Left lung (tissue), 10 donors: ENCODE results near the gene CHIC2. TPM values are rescaled to one million over a fixed set of nuclear protein-coding genes. Genes with fewer than 3 reads are reported as not detected.

Experiments
- ATAC-seq: fragments of 200-7000 bp; cut with Tn5 transposase; one replicate; pipeline ENCODE4 v1.9.1; 2020; ENCODE audit warnings: moderate library complexity
- DNase-seq, 4 donors: peaks; one replicate each; pipeline ENCODE4 v3.0.0-alpha.2; 2013 to 2020
- H3K27ac ChIP-seq, 2 donors: fragments of 200-600 bp; sonication (generic) in 1 of 2; one replicate each; pipeline versions ENCODE4 v1.5.0 to v1.8.0; 2020 to 2021
- H3K27me3 ChIP-seq, 2 donors: fragments of 200-600 bp; sonication (generic) in 1 of 2; one replicate each; pipeline versions ENCODE4 v1.5.0 to v1.8.0; 2020 to 2021
- H3K36me3 ChIP-seq, 2 donors: fragments of 200-600 bp; sonication (generic) in 1 of 2; one replicate each; pipeline versions ENCODE4 v1.5.0 to v1.8.0; 2020 to 2021
- H3K4me1 ChIP-seq, 2 donors: fragments of 200-600 bp; one replicate each; pipeline ENCODE4 v1.8.0; 2021
- H3K4me3 ChIP-seq, 2 donors: fragments of 200-600 bp; sonication (generic) in 1 of 2; one replicate each; pipeline versions ENCODE4 v1.5.0 to v1.8.0; 2020 to 2021; ENCODE audit warnings: mild to moderate bottlenecking in 1 of 2
- H3K9me3 ChIP-seq, 2 donors: fragments of 200-600 bp; sonication (generic) in 1 of 2; one replicate each; pipeline versions ENCODE4 v1.5.0 to v1.8.0; 2020 to 2021
- CTCF ChIP-seq, 2 donors: fragments of 200-600 bp; sonication (generic) in 1 of 2; IDR thresholded peaks; one replicate each; pipeline versions ENCODE4 v1.5.0 to v1.8.0; 2021; ENCODE audit warnings: antibody characterized with exemption in 2 of 2
- intact Hi-C, 2 donors: fragments of 100-400 bp; cut with DNase I; formaldehyde crosslinking; loops; one replicate each; pipeline versions ENCODE4 v1.11.2 to v1.14.2; 2022
- polyA plus RNA-seq, 6 donors: library from polyadenylated mRNA; unstranded; fragments of 120-200 nt; gene quantifications; one replicate each; pipeline ENCODE4 v1.2.1, GENCODE V29; 2013; ENCODE audit not compliant: insufficient read length in 6 of 6
- total RNA-seq, 2 donors: library from RNA; stranded (reverse); fragmentation: NEBNext Ultra II Directional; extraction: Animal tissue kit (Norgen Biotek cat#: 25700); gene quantifications; one replicate each; pipeline ENCODE4 v1.2.1, GENCODE V29; 2021
- donor health status: DM: no; HTN: yes; CAD: no.
- donor health status: DM: no; HTN: no; CAD: no.

Gene CHIC2
- total and polyA plus RNA-seq, 8 donors, result 18.5 to 34.9 (median 26.4) TPM

- ATAC-seq, result no peak
- Histone ChIP-seq H3K27ac (no peak overlapping the region), H3K4me1 (no peaks in the 10 kb centered on the region), H3K36me3 (no peaks in the 10 kb centered on the region), H3K4me3 (no peak overlapping the region), H3K9me3 (no peaks in the 10 kb centered on the region), H3K27me3 (no peaks in the 10 kb centered on the region)
- TF ChIP-seq CTCF (IDR thresholded peaks at IDR 0.05), result no peak
- DNase-seq, result no peak
- intact Hi-C loops, result no loop called here
Observed at GRCh38 chr4:53960843-53961242, 103.6 kb downstream of the CHIC2 start.

Other genes with a start within 250 kb of the CHIC2 start
- gene GSX2, start 35.6 kb upstream of the CHIC2 start, total RNA-seq, result not detected
- not detected for gene GSX2, start 35.6 kb upstream of the CHIC2 start, polyA plus RNA-seq
- 100 to 1,000 TPM in 1 of 2 donors, 10 to 100 TPM in 1; 50.3 to 104 TPM for gene PDGFRA, start 164.7 kb upstream of the CHIC2 start, total RNA-seq
- gene PDGFRA, start 164.7 kb upstream of the CHIC2 start, polyA plus RNA-seq, result 100 to 1,000 TPM; 104 to 151 (median 123) TPM